ENCODE results near the gene OR10J5. TPM values are rescaled to one million over a fixed set of nuclear protein-coding genes. Genes with fewer than 3 reads are reported as not detected.

The OR10J5 gene
- total and polyA plus RNA-seq, 2 experiments from 2014 or later: not detected

DNA sequence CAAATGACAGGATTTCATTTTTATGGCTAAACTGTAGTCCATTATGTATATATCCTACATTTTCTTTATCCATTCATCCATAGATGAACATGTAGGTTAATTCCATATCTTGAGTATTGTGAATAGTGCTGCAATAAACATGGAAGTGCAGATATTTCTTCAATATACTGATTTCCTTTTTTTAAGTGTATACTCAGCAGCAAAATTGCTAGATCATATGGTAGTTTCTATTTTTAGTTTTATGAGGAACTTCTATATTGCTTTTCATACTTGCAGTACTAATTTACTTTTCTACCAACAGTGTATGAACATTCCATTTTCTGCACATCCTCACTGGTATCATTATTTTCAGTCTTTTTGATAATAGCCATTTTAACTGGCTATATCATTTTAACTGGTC, 30.1 kb downstream of the OR10J5 start:
- DNase-seq (ENCODE audit: low spot score) (no peak), ATAC-seq (no peak)
- H3K36me3 ChIP-seq (ENCODE audit: insufficient read depth): no peaks in the 10 kb centered on the region
- H3F3A ChIP-seq (replicated peaks; ENCODE audit: low read depth): no peaks in the 10 kb centered on the region
- no peaks in the 10 kb centered on the region for H3K4me1 ChIP-seq (ENCODE audit: insufficient read depth)
- no peaks in the 10 kb centered on the region for H4K20me1 ChIP-seq (replicated peaks; ENCODE audit: insufficient read depth)
- no peaks in the 10 kb centered on the region for H3K27me3 Mint-ChIP-seq (ENCODE audit: insufficient read depth, low read depth, poor library complexity)
- no peak overlapping the region for H3K4me2 ChIP-seq
- no peaks in the 10 kb centered on the region for H3K27me3 ChIP-seq (ENCODE audit: insufficient read depth)
- no peaks in the 10 kb centered on the region; the same call in 2 of the 3 replicates for H3K4me1 Mint-ChIP-seq
- H3K27ac Mint-ChIP-seq: no peak overlapping the region
- H3K27ac ChIP-seq (ENCODE audit: low read depth): no peak overlapping the region
- H3K4me3 Mint-ChIP-seq: no peak overlapping the region
- H3K36me3 Mint-ChIP-seq (ENCODE audit: low read depth): no peaks in the 10 kb centered on the region
- H3K79me2 ChIP-seq (replicated peaks; ENCODE audit: insufficient read depth): no peaks in the 10 kb centered on the region
- H3K9me3 Mint-ChIP-seq: peaks cover 4% of the 10 kb centered on the region; the same call in 2 of the 3 replicates
- no peak overlapping the region for H3K4me3 ChIP-seq
- no peak for TF ChIP-seq JUNB (IDR thresholded peaks at IDR 0.05; ENCODE audit: unreplicated experiment)
- TF ChIP-seq ZNF462 (CRISPR knock-in tag; IDR thresholded peaks at IDR 0.05): no peak
- TF ChIP-seq STAT1 (IDR thresholded peaks at IDR 0.05; ENCODE audit: unreplicated experiment): no peak
- TF ChIP-seq REST (IDR thresholded peaks at IDR 0.05; ENCODE audit: unreplicated experiment): no peak
- no peak for TF ChIP-seq POLR2AphosphoS5 (IDR thresholded peaks at IDR 0.05; ENCODE audit: low read depth)
- no peak for TF ChIP-seq EZH2 (IDR thresholded peaks at IDR 0.05; ENCODE audit: low read depth, unreplicated experiment)
- no peaks in the 10 kb centered on the region for H3K9me2 ChIP-seq (ENCODE audit: insufficient read depth)
- H2AFZ ChIP-seq: no peak overlapping the region

Data from GM23338 (cell line).